ENCODE data around the gene OTUB2. TPM values are rescaled to one million over a fixed set of nuclear protein-coding genes. Genes with fewer than 3 reads are reported as not detected.

OTUB2 gene
- total RNA-seq, 4 donors from 2014 or later = 2.1 to 10.3 (median 7.4) TPM

- DNase-seq = no peak
- no peaks in the 10 kb centered on the region for H3K9me3 ChIP-seq
- peaks cover 0 to 26% (median 0%) of the 10 kb centered on the region in 4 donors for H3K27me3 ChIP-seq
- TF ChIP-seq CTCF (IDR thresholded peaks at IDR 0.05) = no peak
- TF ChIP-seq POLR2A (IDR thresholded peaks at IDR 0.05) = no peak
- H3K27ac ChIP-seq = no peak overlapping the region
- no peak overlapping the region for H3K4me3 ChIP-seq
- H3K36me3 ChIP-seq = no peaks in the 10 kb centered on the region
- peaks cover 0 to 29% (median 6%) of the 10 kb centered on the region in 3 donors for H3K4me1 ChIP-seq
- 68 to 75% methylated on average over 6 of the region's 6 CpGs for WGBS, 2 donors
- intact Hi-C loops (cut with DNase I) = no loop called here
Measured at GRCh38 chr14:94010625-94011024, 15.5 kb upstream of the OTUB2 start.

- no peak for DNase-seq
- TF ChIP-seq CTCF (IDR thresholded peaks at IDR 0.05) (no peak), POLR2A (IDR thresholded peaks at IDR 0.05) (no peak)
- Histone ChIP-seq H3K9me3 (no peaks in the 10 kb centered on the region), H3K4me3 (no peak overlapping the region), H3K36me3 (no peaks in the 10 kb centered on the region), H3K4me1 (peaks cover 0 to 29% (median 6%) of the 10 kb centered on the region in 3 donors), H3K27me3 (peaks cover 0 to 26% (median 0%) of the 10 kb centered on the region in 4 donors), H3K27ac (no peak overlapping the region)
- intact Hi-C loops (cut with DNase I) = no loop called here
- 22 to 45% methylated on average over 2 of the region's 2 CpGs for WGBS, 2 donors
Measured at GRCh38 chr14:94011795-94012194, 14.3 kb upstream of the OTUB2 start.

GRCh38 chr14:94014382-94014781, 11.8 kb upstream of the OTUB2 start:
- DNase-seq = no peak
- no peak for TF ChIP-seq CTCF (IDR thresholded peaks at IDR 0.05)
- TF ChIP-seq POLR2A (IDR thresholded peaks at IDR 0.05) = no peak
- Histone ChIP-seq H3K27ac (no peak overlapping the region), H3K36me3 (no peaks in the 10 kb centered on the region), H3K9me3 (no peaks in the 10 kb centered on the region), H3K4me3 (no peak overlapping the region), H3K4me1 (peaks cover 0 to 25% (median 6%) of the 10 kb centered on the region in 3 donors), H3K27me3 (peaks cover 0 to 17% (median 0%) of the 10 kb centered on the region in 4 donors)
- 27 to 36% methylated on average over 6 of the region's 6 CpGs for WGBS, 2 donors
- intact Hi-C loops (cut with DNase I) = no loop called here

- no peak overlapping the region for H3K27ac ChIP-seq
- peaks cover 0 to 16% (median 0%) of the 10 kb centered on the region in 3 donors for H3K4me1 ChIP-seq
- H3K9me3 ChIP-seq = no peaks in the 10 kb centered on the region
- peaks cover 0 to 17% (median 0%) of the 10 kb centered on the region in 4 donors for H3K27me3 ChIP-seq
- H3K36me3 ChIP-seq = no peaks in the 10 kb centered on the region
- DNase-seq = no peak
- intact Hi-C loops (cut with DNase I) = no loop called here
- no peak for TF ChIP-seq POLR2A (IDR thresholded peaks at IDR 0.05)
- no peak for TF ChIP-seq CTCF (IDR thresholded peaks at IDR 0.05)
- no peak overlapping the region for H3K4me3 ChIP-seq
- 82 to 100% methylated on average over 2 of the region's 2 CpGs for WGBS, 2 donors
Measured at GRCh38 chr14:94015223-94015622, 10.9 kb upstream of the OTUB2 start.

- WGBS, 2 donors = 33 to 80% methylated on average over 1 of the region's 8 CpGs
- Histone ChIP-seq H3K27me3 (peaks cover 0 to 12% (median 0%) of the 10 kb centered on the region in 4 donors), H3K4me1 (peaks cover 0 to 9% (median 0%) of the 10 kb centered on the region in 3 donors), H3K27ac (no peak overlapping the region), H3K4me3 (no peak overlapping the region), H3K36me3 (no peaks in the 10 kb centered on the region), H3K9me3 (no peaks in the 10 kb centered on the region)
- TF ChIP-seq CTCF (IDR thresholded peaks at IDR 0.05) (no peak), POLR2A (IDR thresholded peaks at IDR 0.05) (no peak)
- DNase-seq = no peak
- intact Hi-C loops (cut with DNase I) = no loop called here
Measured at GRCh38 chr14:94016446-94016976, 9.6 kb upstream of the OTUB2 start.

All from esophagus squamous epithelium (tissue), 5 donors.